K562 (cell line): ENCODE results near the gene KRT1. TPM values are rescaled to one million over a fixed set of nuclear protein-coding genes. Genes with fewer than 3 reads are reported as not detected.
"Not testable (repeated sequence)": the region's sequence is repeated elsewhere in the genome, so short reads cannot be mapped to it uniquely, and the experiment has no call there.

ENCODE experiments used
- ATAC-seq: fragments of 200-7000 bp; cut with Tn5 transposase; 3 replicates; pipeline ENCODE4 v1.9.1; 2020; ENCODE audit warnings: moderate library complexity
- BruUV-seq: library from RNA; stranded (reverse); fragments of 400-500 nt; replicated peaks from 2 replicates; lab custom pipeline; 2021; lab: Mats Ljungman, UMichigan
- CTCF ChIA-PET: fragments of 300-600 bp; formaldehyde crosslinking; extraction: SDS; loops from one replicate; lab custom pipeline; 2021; ENCODE audit warnings: low intra/inter-chr PET ratio; lab: Yijun Ruan, JAX
- POLR2A ChIA-PET: fragments of 300-600, 350-650 bp; sonication (Branson Sonifier 250); formaldehyde crosslinking; extraction: SDS; loops from one replicate; lab custom pipeline; 2021; ENCODE audit warnings: antibody characterized with exemption, inconsistent platforms; lab: Yijun Ruan, JAX
- DNase-seq, 4 experiments: peaks; one replicate each; pipeline versions ENCODE4 v3.0.0 to v3.0.0-alpha.2; 2011 to 2018; ENCODE audit warnings: low spot score in 3 of 4, mixed read lengths in 3 of 4; ENCODE audit errors: extremely low read depth in 1 of 4
- FAIRE-seq: peaks from 2 replicates; lab custom pipeline; 2011; peaks lifted over from hg19 to GRCh38; lab: Jason Lieb, UNC
- H2AFZ ChIP-seq: 2 replicates; pipeline ENCODE4 v1.6.0; 2011; ENCODE audit warnings: low read depth, low read length, control low read depth, inconsistent platforms
- H3K27ac ChIP-seq: fragments of 200-600 bp; 3 replicates; pipeline ENCODE4 v1.8.0; 2011; ENCODE audit warnings: low read depth, mild to moderate bottlenecking, control low read depth, inconsistent platforms, low read length, moderate library complexity, mixed read lengths; ENCODE audit errors: extremely low read depth
- H3K27me3 ChIP-seq, 2 experiments: fragments of 300-600 bp in 1 of 2; 2 replicates in 1 of 2; 3 replicates in 1 of 2; pipeline versions ENCODE4 v1.6.0 to v1.8.0; 2011; ENCODE audit warnings: inconsistent platforms in 2 of 2, low read length in 2 of 2, mild to moderate bottlenecking in 1 of 2, mixed read lengths in 1 of 2, moderate library complexity in 1 of 2; ENCODE audit not compliant: control insufficient read depth in 2 of 2, insufficient read depth in 2 of 2
- H3K36me3 ChIP-seq: fragments of 300-600 bp; 3 replicates; pipeline ENCODE4 v1.8.0; 2011; ENCODE audit warnings: mild to moderate bottlenecking, low read length, inconsistent platforms; ENCODE audit not compliant: control insufficient read depth, insufficient read depth
- H3K4me1 ChIP-seq, 2 experiments: fragments of 200-600 bp in 1 of 2; replicated peaks in 1 of 2; 2 replicates in 1 of 2; 3 replicates in 1 of 2; pipeline versions ENCODE4 v1.5.1 to v1.8.0; 2011; ENCODE audit warnings: inconsistent platforms in 2 of 2, low read length in 2 of 2, mild to moderate bottlenecking in 1 of 2, mixed read lengths in 1 of 2, moderate library complexity in 1 of 2; ENCODE audit not compliant: control insufficient read depth in 2 of 2, insufficient read depth in 2 of 2
- H3K4me2 ChIP-seq: 2 replicates; pipeline ENCODE4 v1.6.1; 2011; ENCODE audit warnings: low read length, control low read depth, inconsistent platforms, mixed read lengths; ENCODE audit not compliant: insufficient read depth
- H3K4me3 ChIP-seq: fragments of 200-600 bp; sonication (generic), shearing (Covaris generic); 2 replicates; pipeline ENCODE4 v1.5.1; 2016; ENCODE audit warnings: control low read depth, inconsistent platforms
- H3K79me2 ChIP-seq: fragments of 200-600 bp; 3 replicates; pipeline ENCODE4 v1.8.0; 2011; ENCODE audit warnings: low read length, inconsistent platforms; ENCODE audit not compliant: control insufficient read depth, insufficient read depth
- H3K9ac ChIP-seq, 2 experiments: 2 replicates each; pipeline versions ENCODE4 v1.6.0 to v1.6.1; 2011; ENCODE audit warnings: low read depth in 2 of 2, low read length in 2 of 2, control low read depth in 1 of 2, inconsistent platforms in 1 of 2, mild to moderate bottlenecking in 1 of 2, mixed read lengths in 1 of 2; ENCODE audit not compliant: insufficient read depth in 1 of 2
- H3K9me1 ChIP-seq: one replicate; pipeline ENCODE4 v1.6.0; 2011; ENCODE audit warnings: inconsistent platforms, mild to moderate bottlenecking, low read length, moderate library complexity; ENCODE audit not compliant: control insufficient read depth, insufficient read depth
- H3K9me3 ChIP-seq: replicated peaks from 2 replicates; pipeline ENCODE4 v1.5.1; 2011; ENCODE audit warnings: low read depth, low read length, inconsistent platforms; ENCODE audit not compliant: control insufficient read depth, insufficient read depth
- H4K20me1 ChIP-seq: replicated peaks from 2 replicates; pipeline ENCODE4 v1.6.1; 2011; ENCODE audit warnings: low read length, inconsistent platforms, mixed read lengths; ENCODE audit not compliant: control insufficient read depth, insufficient read depth
- CGGBP1 ChIP-seq: fragments of 250-450 bp; sonication (Bioruptor Pico); IDR thresholded peaks from 2 replicates; pipeline ENCODE4 v1.9.0; 2021; ENCODE audit warnings: mild to moderate bottlenecking
- DEAF1 ChIP-seq: fragments of 450-650 bp; formaldehyde crosslinking; IDR thresholded peaks from 2 replicates; pipeline ENCODE4 v1.4.0; 2020; ENCODE audit warnings: mild to moderate bottlenecking, moderate library complexity
- EWSR1 ChIP-seq: fragments of 450-650 bp; IDR thresholded peaks from 2 replicates; pipeline ENCODE4 v1.6.1; 2018; ENCODE audit warnings: borderline replicate concordance, mild to moderate bottlenecking, low read depth, moderate library complexity; ENCODE audit not compliant: partially characterized antibody
- KAT2B ChIP-seq: IDR thresholded peaks from one replicate; pipeline ENCODE4 v1.6.1; 2012; ENCODE audit warnings: low read depth, mild to moderate bottlenecking, control low read depth, inconsistent platforms, low read length, moderate library complexity
- KAT8 ChIP-seq: fragments of 450-650 bp; IDR thresholded peaks from 2 replicates; pipeline ENCODE4 v1.6.1; 2016; ENCODE audit warnings: low read depth, mild to moderate bottlenecking
- ZNF175 ChIP-seq: fragments of 200-800 bp; sonication (Bioruptor generic); IDR thresholded peaks from 2 replicates; pipeline ENCODE4 v1.6.1; 2016; ENCODE audit warnings: low read depth, mild to moderate bottlenecking, missing genetic modification characterization, missing compliant biosample characterization
- ZNF583 ChIP-seq: fragments of 250-450 bp; sonication (Bioruptor Pico); IDR thresholded peaks from 2 replicates; pipeline ENCODE4 v1.4.0; 2020
- WGBS: fragments of 100-300 bp; shearing (Covaris generic); methylation state at CpG from one replicate; pipeline ENCODE4 v1.1.6; 2016; ENCODE audit warnings: low coverage, mixed read lengths; ENCODE audit not compliant: insufficient coverage; ENCODE audit errors: missing lambda C conversion rate; 5-methylcytosine and 5-hydroxymethylcytosine counted together
- in situ Hi-C: fragments of 300-500 bp; cut with MboI; formaldehyde crosslinking; loops from 4 replicates; pipeline ENCODE4 v1.15.0; 2018; ENCODE audit warnings: inconsistent platforms, mixed read lengths
- intact Hi-C: fragments of 100-400 bp; cut with micrococcal nuclease; formaldehyde crosslinking; loops from 2 replicates; pipeline ENCODE4 v1.14.2; 2022
- polyA plus RNA-seq, 8 experiments: library from polyadenylated mRNA; depleted of rRNA in 4 of 8; stranded (reverse) in 5 of 8; unstranded in 3 of 8; fragments of >200 nt; fragmentation: Nextera tagmentation in 2 of 8; fragmentation: Illumina TruSeq in 1 of 8; extraction: Ambion mirVana in 2 of 8; extraction: Trizol in 1 of 8; gene quantifications; 2 replicates each; pipeline versions ENCODE4 v1.2.1 to v1.2.3, GENCODE V29; 2011 to 2014; ENCODE audit warnings: inconsistent platforms in 1 of 8, missing spikeins in 1 of 8
- total RNA-seq, 7 experiments: library from RNA; depleted of rRNA in 6 of 7; stranded (reverse); fragments of >200 nt in 6 of 7; fragmentation: Illumina TruSeq in 2 of 7; extraction: Trizol in 2 of 7; gene quantifications; 2 replicates each; pipeline versions ENCODE4 v1.2.1 to v1.2.3, GENCODE V29; 2011 to 2021; ENCODE audit warnings: low replicate concordance in 1 of 7
- TF ChIP-seq, protein P1 (sequence below): fragments of 250-450 bp; sonication (Bioruptor Pico); IDR thresholded peaks from 2 replicates; pipeline ENCODE4 v1.4.0; 2020

Gene KRT1
- total and polyA plus RNA-seq, 9 of the 15 experiments (the other 6 are each of a cell fraction or from before 2014, with no cell fraction given) = 0.18 TPM; not detected in 8

GRCh38 chr12:52670506-52670905 is 9.7 kb downstream of the KRT1 start:
- TF ChIP-seq KAT2B (no peak), EWSR1 (no peak), ZNF583 (CRISPR knock-in tag) (no peak), DEAF1 (CRISPR knock-in tag) (no peak), ZNF175 (CRISPR knock-in tag) (no peak), KAT8 (no peak), CGGBP1 (CRISPR knock-in tag) (no peak)
- TF ChIP-seq, protein P1, sequence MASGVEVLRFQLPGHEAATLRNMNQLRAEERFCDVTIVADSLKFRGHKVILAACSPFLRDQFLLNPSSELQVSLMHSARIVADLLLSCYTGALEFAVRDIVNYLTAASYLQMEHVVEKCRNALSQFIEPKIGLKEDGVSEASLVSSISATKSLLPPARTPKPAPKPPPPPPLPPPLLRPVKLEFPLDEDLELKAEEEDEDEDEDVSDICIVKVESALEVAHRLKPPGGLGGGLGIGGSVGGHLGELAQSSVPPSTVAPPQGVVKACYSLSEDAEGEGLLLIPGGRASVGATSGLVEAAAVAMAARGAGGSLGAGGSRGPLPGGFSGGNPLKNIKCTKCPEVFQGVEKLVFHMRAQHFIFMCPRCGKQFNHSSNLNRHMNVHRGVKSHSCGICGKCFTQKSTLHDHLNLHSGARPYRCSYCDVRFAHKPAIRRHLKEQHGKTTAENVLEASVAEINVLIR (CRISPR knock-in tag) = no peak
- POLR2A ChIA-PET = no interaction called here
- Histone ChIP-seq H4K20me1 (no peaks in the 10 kb centered on the region), H3K4me3 (no peak overlapping the region), H3K27me3 (peaks cover 0 to 7% of the 10 kb centered on the region in 2 experiments; a peak in 2 of 5 replicates), H3K4me1 (peaks cover 0 to 5% of the 10 kb centered on the region in 2 experiments; a peak in 1 of 5 replicates), H3K4me2 (no peak overlapping the region), H2AFZ (no peak overlapping the region), H3K36me3 (no peaks in the 10 kb centered on the region), H3K9me1 (no peaks in the 10 kb centered on the region), H3K9me3 (no peaks in the 10 kb centered on the region), H3K27ac (no peak overlapping the region), H3K79me2 (no peaks in the 10 kb centered on the region), H3K9ac (no peak overlapping the region)
- FAIRE-seq (no peak), DNase-seq (no peak), ATAC-seq (no peak)
- CTCF ChIA-PET = no interaction called here
- WGBS = 42% methylated on average over 4 of the region's 4 CpGs
- in situ Hi-C loops (no loop called here), intact Hi-C loops (no loop called here)
- no TSS peak for BruUV-seq

DNA sequence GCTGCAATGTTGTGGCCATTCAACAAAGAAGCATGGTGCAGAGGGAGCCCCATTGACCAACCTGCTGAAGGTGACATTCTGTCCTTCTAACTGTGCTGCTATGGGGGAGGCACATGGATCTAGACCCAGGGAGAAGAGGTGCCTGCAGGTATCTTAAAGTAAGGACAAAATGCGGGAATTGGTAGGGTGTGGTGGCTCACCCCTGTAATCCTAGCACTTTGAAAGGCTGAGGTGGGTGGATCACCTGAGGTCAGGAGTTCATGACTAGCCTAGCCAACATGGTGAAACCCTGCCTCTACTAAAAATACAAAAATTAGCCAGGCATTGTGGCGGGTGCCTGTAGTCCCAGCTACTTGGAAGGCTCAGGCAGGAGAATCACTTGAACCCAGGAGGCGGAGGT is 10.3 kb downstream of the KRT1 start:
- H3K79me2 ChIP-seq, H3K27me3 ChIP-seq, H4K20me1 ChIP-seq, H3K9me1 ChIP-seq, H3K9ac ChIP-seq, H3K27ac ChIP-seq, H2AFZ ChIP-seq, intact Hi-C loops, POLR2A ChIA-PET, ATAC-seq, H3K4me1 ChIP-seq, BruUV-seq, CTCF ChIA-PET, H3K4me3 ChIP-seq, FAIRE-seq, H3K4me2 ChIP-seq, DNase-seq, H3K9me3 ChIP-seq, in situ Hi-C loops, H3K36me3 ChIP-seq: not testable (repeated sequence)
- 58% methylated on average over 3 of the region's 3 CpGs for WGBS
